Ovary (tissue), 9 donors: ENCODE data around the gene POLL. TPM values are rescaled to one million over a fixed set of nuclear protein-coding genes. Genes with fewer than 3 reads are reported as not detected.

Source experiments
- DNase-seq, 5 donors: peaks; one replicate each; pipeline ENCODE4 v3.0.0-alpha.2; 2019 to 2020
- H3K27ac ChIP-seq, 2 donors: fragments of 200-600 bp; one replicate each; pipeline versions ENCODE4 v1.5.1 to v1.8.0; 2019 to 2022
- H3K27me3 ChIP-seq: fragments of 200-600 bp; one replicate; pipeline ENCODE4 v1.8.0; 2022
- H3K36me3 ChIP-seq: fragments of 200-600 bp; sonication (generic); one replicate; pipeline ENCODE4 v1.5.1; 2019
- H3K4me1 ChIP-seq: one replicate; pipeline ENCODE4 v1.8.1; 2013; ENCODE audit warnings: mild to moderate bottlenecking, moderate library complexity; ENCODE audit not compliant: insufficient read depth
- H3K4me3 ChIP-seq: fragments of 200-600 bp; sonication (generic); one replicate; pipeline ENCODE4 v1.5.1; 2017
- H3K9me3 ChIP-seq, 2 donors: fragments of 200-600 bp in 1 of 2; sonication (generic) in 1 of 2; one replicate each; pipeline versions ENCODE4 v1.5.1 to v1.8.1; 2013 to 2019; ENCODE audit warnings: mild to moderate bottlenecking in 1 of 2, moderate library complexity in 1 of 2
- CTCF ChIP-seq, 3 donors: fragments of 450-650 bp in 2 of 3; fragments of 200-600 bp in 1 of 3; IDR thresholded peaks; one replicate each; pipeline versions ENCODE4 v1.5.1 to v1.8.0; 2016 to 2022; ENCODE audit warnings: antibody characterized with exemption in 3 of 3, mild to moderate bottlenecking in 1 of 3
- EP300 ChIP-seq: sonication (generic); formaldehyde crosslinking; IDR thresholded peaks from one replicate; pipeline ENCODE4 v1.6.1; 2017; ENCODE audit warnings: antibody characterized with exemption
- POLR2A ChIP-seq: fragments of 450-650 bp; IDR thresholded peaks from one replicate; pipeline ENCODE4 v1.6.1; 2017; ENCODE audit warnings: antibody characterized with exemption, mild to moderate bottlenecking, moderate library complexity
- WGBS, 3 donors: extraction: QIAGEN DNeasy Blood & Tissue Kit in 1 of 3; methylation state at CpG; one replicate each; pipeline versions ENCODE4 v1.1.5 to v1.1.7; 2013 to 2017; 5-methylcytosine and 5-hydroxymethylcytosine counted together
- intact Hi-C, 4 donors: fragments of 100-400 bp; cut with DNase I; formaldehyde crosslinking; loops; one replicate each; pipeline versions ENCODE4 v1.11.0 to v1.15.1; 2022 to 2023
- polyA plus RNA-seq, 2 donors: library from polyadenylated mRNA; stranded (reverse); fragments of 200-250 nt in 1 of 2; fragments of 350-450 nt in 1 of 2; fragmentation: Illumina TruSeq in 1 of 2; extraction: RNeasy Lipid Tissue Mini Kit (QIAGEN cat#74804) in 1 of 2; gene quantifications; one replicate each; pipeline ENCODE4 v1.2.3, GENCODE V29; 2013 to 2014
- total RNA-seq, 7 donors: library from RNA; depleted of rRNA in 2 of 7; stranded (reverse); fragments of >200 nt in 2 of 7; fragmentation: NEBNext Ultra II Directional in 3 of 7; extraction: Animal tissue kit (Norgen Biotek cat#: 25700) in 3 of 7; gene quantifications; one replicate each; pipeline versions ENCODE4 v1.1.0 to v1.2.4, GENCODE V29; 2016 to 2023
- donor health status: DM: no; HTN: no; CAD: no; lungs with moderate emphysema.
- donor health status: DM: no; HTN: no; CAD: no.
- donor health status: Bipolar disorder and iron deficiency.
- donor health status: DM: yes; HTN: yes; CAD: no.
- donor health status: DM: no; HTN: no; CAD: no.
- donor health status: DM: yes; HTN: yes; CAD: no.

Gene POLL
- total and polyA plus RNA-seq, 9 donors, result 17.3 to 33.8 (median 31.0) TPM

- no peak for DNase-seq
- Histone ChIP-seq H3K9me3 (no peaks in the 10 kb centered on the region), H3K27me3 (no peaks in the 10 kb centered on the region), H3K36me3 (no peaks in the 10 kb centered on the region), H3K4me1 (no peaks in the 10 kb centered on the region), H3K4me3 (no peak overlapping the region), H3K27ac (no peak overlapping the region)
- intact Hi-C loops, result loop anchor here in 1 of 4 donors (5.0 kb wide), 1 partner anchor 368 kb away; no protein-coding TSS in a partner anchor
- 75 to 82% (median 80%) methylated on average over 13 of the region's 13 CpGs for WGBS, 3 donors
- TF ChIP-seq CTCF (IDR thresholded peaks at IDR 0.05), result no peak
- TF ChIP-seq POLR2A, result no peak
- TF ChIP-seq EP300, result no peak
Observed at GRCh38 chr10:101629837-101630632, 42.0 kb upstream of the POLL start.

GRCh38 chr10:101625821-101626412 is 37.9 kb upstream of the POLL start:
- Histone ChIP-seq H3K27ac (no peak overlapping the region), H3K4me1 (no peaks in the 10 kb centered on the region), H3K36me3 (no peaks in the 10 kb centered on the region), H3K27me3 (no peaks in the 10 kb centered on the region), H3K4me3 (no peak overlapping the region), H3K9me3 (no peaks in the 10 kb centered on the region)
- TF ChIP-seq EP300 (no peak), POLR2A (no peak), CTCF (IDR thresholded peaks at IDR 0.05) (no peak)
- intact Hi-C loops, result no loop called here
- 70 to 84% (median 80%) methylated on average over 1 of the region's 1 CpG for WGBS, 3 donors
- peak in 1 of 5 donors; percentile 4 for DNase-seq

GRCh38 chr10:101624526-101625102 is 36.6 kb upstream of the POLL start:
- no peak for DNase-seq
- Histone ChIP-seq H3K27ac (no peak overlapping the region), H3K36me3 (no peaks in the 10 kb centered on the region), H3K9me3 (no peaks in the 10 kb centered on the region), H3K4me3 (no peak overlapping the region), H3K4me1 (no peaks in the 10 kb centered on the region), H3K27me3 (no peaks in the 10 kb centered on the region)
- no peak for TF ChIP-seq CTCF (IDR thresholded peaks at IDR 0.05)
- TF ChIP-seq POLR2A, result no peak
- no peak for TF ChIP-seq EP300
- WGBS, 3 donors, result 80 to 95% (median 87%) methylated on average over 4 of the region's 4 CpGs
- intact Hi-C loops, result no loop called here

- H3K27ac ChIP-seq, result no peak overlapping the region
Observed at GRCh38 chr10:101623528-101623927, 35.5 kb upstream of the POLL start.

More at GRCh38 chr10:101623528-101623927, 35.5 kb upstream of the POLL start:
- Histone ChIP-seq H3K9me3 (no peaks in the 10 kb centered on the region), H3K4me1 (no peaks in the 10 kb centered on the region), H3K4me3 (no peak overlapping the region), H3K27me3 (no peaks in the 10 kb centered on the region), H3K36me3 (no peaks in the 10 kb centered on the region)
- DNase-seq, result no peak
- 74 to 86% (median 79%) methylated on average over 1 of the region's 1 CpG for WGBS, 3 donors
- intact Hi-C loops, result no loop called here
- no peak for TF ChIP-seq POLR2A
- no peak for TF ChIP-seq EP300
- no peak for TF ChIP-seq CTCF (IDR thresholded peaks at IDR 0.05)
